Mesodermal cell (in vitro differentiated cells): Measurements from ENCODE around the gene BBS1.

ENCODE experiments used
- H3K27ac ChIP-seq: 2 replicates; pipeline ENCODE4 v1.7.0; 2013; ENCODE audit warnings: mild to moderate bottlenecking, low read depth, low read length, moderate library complexity; ENCODE audit not compliant: severe bottlenecking
- H3K36me3 ChIP-seq: 2 replicates; pipeline ENCODE4 v1.7.1; 2013; ENCODE audit warnings: mild to moderate bottlenecking, low read length, moderate library complexity; ENCODE audit not compliant: control insufficient read depth, insufficient read depth
- H3K4me1 ChIP-seq: one replicate; pipeline ENCODE4 v1.7.1; 2013; ENCODE audit warnings: mild to moderate bottlenecking, low read length; ENCODE audit not compliant: insufficient read depth, control insufficient read depth, poor library complexity, severe bottlenecking
- H3K4me3 ChIP-seq: 2 replicates; pipeline ENCODE4 v1.7.0; 2013; ENCODE audit warnings: low read length, control low read depth, mild to moderate bottlenecking; ENCODE audit not compliant: insufficient read depth, poor library complexity, severe bottlenecking; ENCODE audit errors: extremely low read depth
- H3K9me3 ChIP-seq: 2 replicates; pipeline ENCODE4 v1.7.1; 2013; ENCODE audit warnings: mild to moderate bottlenecking, low read length, moderate library complexity; ENCODE audit not compliant: control insufficient read depth
- WGBS, 2 experiments: methylation state at CpG; one replicate each; pipeline ENCODE4 v1.1.5; 2013; ENCODE audit warnings: missing lambda C conversion rate in 2 of 2; ENCODE audit not compliant: insufficient coverage in 2 of 2; 5-methylcytosine and 5-hydroxymethylcytosine counted together

Gene BBS1

GRCh38 chr11:66550887-66551286, 40.5 kb downstream of the BBS1 start:
- Histone ChIP-seq H3K36me3 (no peaks in the 10 kb centered on the region), H3K4me3 (no peak overlapping the region), H3K27ac (no peak overlapping the region), H3K9me3 (no peaks in the 10 kb centered on the region), H3K4me1 (no peaks in the 10 kb centered on the region)
- WGBS, 2 experiments = 86% methylated on average over 3 of the region's 4 CpGs

- Histone ChIP-seq H3K4me1 (no peaks in the 10 kb centered on the region), H3K27ac (no peak overlapping the region), H3K4me3 (no peak overlapping the region), H3K9me3 (no peaks in the 10 kb centered on the region), H3K36me3 (no peaks in the 10 kb centered on the region)
- WGBS, 2 experiments = 87 to 90% methylated on average over 5 of the region's 5 CpGs
Measured at GRCh38 chr11:66554602-66555001, 44.2 kb downstream of the BBS1 start.

- no peak overlapping the region for H3K4me3 ChIP-seq
- no peak overlapping the region for H3K27ac ChIP-seq
- H3K4me1 ChIP-seq = no peaks in the 10 kb centered on the region
- H3K36me3 ChIP-seq = no peaks in the 10 kb centered on the region
- WGBS, 2 experiments = 87 to 95% methylated on average over 3 of the region's 3 CpGs
- H3K9me3 ChIP-seq = no peaks in the 10 kb centered on the region
Measured at GRCh38 chr11:66555416-66555815, 45.0 kb downstream of the BBS1 start.

- no peaks in the 10 kb centered on the region for H3K9me3 ChIP-seq
- no peaks in the 10 kb centered on the region for H3K4me1 ChIP-seq
- no peak overlapping the region for H3K27ac ChIP-seq
- H3K4me3 ChIP-seq = no peak overlapping the region
- H3K36me3 ChIP-seq = no peaks in the 10 kb centered on the region
- 88 to 90% methylated on average over 7 of the region's 7 CpGs for WGBS, 2 experiments
Measured at GRCh38 chr11:66556086-66556485, 45.7 kb downstream of the BBS1 start.

GRCh38 chr11:66557733-66558326, 47.4 kb downstream of the BBS1 start:
- Histone ChIP-seq H3K9me3 (no peaks in the 10 kb centered on the region), H3K36me3 (no peaks in the 10 kb centered on the region), H3K4me3 (no peak overlapping the region), H3K4me1 (no peaks in the 10 kb centered on the region), H3K27ac (no peak overlapping the region)
- 91 to 97% methylated on average over 14 to 24 of the region's 24 CpGs for WGBS, 2 experiments

GRCh38 chr11:66559142-66559865, 48.9 kb downstream of the BBS1 start:
- no peaks in the 10 kb centered on the region for H3K9me3 ChIP-seq
- no peak overlapping the region for H3K27ac ChIP-seq
- no peaks in the 10 kb centered on the region for H3K36me3 ChIP-seq
- 94 to 95% methylated on average over 34 to 43 of the region's 50 CpGs for WGBS, 2 experiments
- H3K4me3 ChIP-seq = no peak overlapping the region
- no peaks in the 10 kb centered on the region for H3K4me1 ChIP-seq

GRCh38 chr11:66559866-66560676, 49.6 kb downstream of the BBS1 start:
- Histone ChIP-seq H3K4me3 (no peak overlapping the region), H3K9me3 (no peaks in the 10 kb centered on the region), H3K36me3 (no peaks in the 10 kb centered on the region), H3K4me1 (no peaks in the 10 kb centered on the region), H3K27ac (no peak overlapping the region)
- 89 to 91% methylated on average over 19 to 24 of the region's 27 CpGs for WGBS, 2 experiments

GRCh38 chr11:66561178-66561974, 50.9 kb downstream of the BBS1 start:
- no peak overlapping the region for H3K4me3 ChIP-seq
- H3K36me3 ChIP-seq = no peaks in the 10 kb centered on the region
- no peaks in the 10 kb centered on the region for H3K9me3 ChIP-seq
- WGBS, 2 experiments = 91 to 94% methylated on average over 6 to 12 of the region's 14 CpGs
- H3K27ac ChIP-seq = no peak overlapping the region
- no peaks in the 10 kb centered on the region for H3K4me1 ChIP-seq

- 96 to 99% methylated on average over 9 of the region's 9 CpGs for WGBS, 2 experiments
- no peak overlapping the region for H3K27ac ChIP-seq
- no peaks in the 10 kb centered on the region for H3K4me1 ChIP-seq
- no peaks in the 10 kb centered on the region for H3K9me3 ChIP-seq
- H3K36me3 ChIP-seq = no peaks in the 10 kb centered on the region
- no peak overlapping the region for H3K4me3 ChIP-seq
Measured at GRCh38 chr11:66561975-66562248, 51.5 kb downstream of the BBS1 start.

GRCh38 chr11:66562275-66562674, 51.8 kb downstream of the BBS1 start:
- Histone ChIP-seq H3K27ac (no peak overlapping the region), H3K4me1 (no peaks in the 10 kb centered on the region), H3K36me3 (no peaks in the 10 kb centered on the region), H3K4me3 (no peak overlapping the region), H3K9me3 (no peaks in the 10 kb centered on the region)
- 79 to 95% methylated on average over 2 of the region's 2 CpGs for WGBS, 2 experiments
